OCI-LY1 (cell line): ENCODE measurements around the gene GALNT13.

ENCODE experiments used
- H2AFZ ChIP-seq: fragments of 200-600 bp; sonication (generic), shearing (Covaris generic); 2 replicates; pipeline ENCODE4 v1.6.0; 2014; ENCODE audit warnings: antibody characterized with exemption, mild to moderate bottlenecking, low read length
- H3F3A ChIP-seq: fragments of 200-600 bp; sonication (generic), shearing (Covaris generic); 2 replicates; pipeline ENCODE4 v1.6.0; 2014; ENCODE audit warnings: mild to moderate bottlenecking, antibody characterized with exemption, low read length, moderate library complexity; ENCODE audit not compliant: insufficient read depth
- H3K27ac ChIP-seq: fragments of 200-600 bp; sonication (generic); 2 replicates; pipeline ENCODE4 v1.5.1; 2014; ENCODE audit warnings: low read length, mixed run types, mild to moderate bottlenecking, low read depth; ENCODE audit not compliant: poor library complexity, severe bottlenecking
- H3K27me3 ChIP-seq: fragments of 200-600 bp; sonication (generic); 2 replicates; pipeline ENCODE4 v1.6.0; 2014; ENCODE audit warnings: antibody characterized with exemption, mild to moderate bottlenecking, low read length, moderate library complexity; ENCODE audit not compliant: insufficient read depth
- H3K36me3 ChIP-seq: fragments of 200-600 bp; sonication (generic); 2 replicates; pipeline ENCODE4 v1.6.1; 2014; ENCODE audit warnings: mild to moderate bottlenecking, antibody characterized with exemption, low read length, moderate library complexity, mixed read lengths; ENCODE audit not compliant: insufficient read depth
- H3K4me1 ChIP-seq: fragments of 200-600 bp; sonication (generic); 2 replicates; pipeline ENCODE4 v1.5.1; 2014; ENCODE audit warnings: mild to moderate bottlenecking, low read length, moderate library complexity; ENCODE audit not compliant: insufficient read depth, severe bottlenecking
- H3K4me2 ChIP-seq: fragments of 200-600 bp; sonication (generic), shearing (Covaris generic); 2 replicates; pipeline ENCODE4 v1.6.1; 2014; ENCODE audit warnings: low read length
- H3K4me3 ChIP-seq: fragments of 200-600 bp; sonication (generic); 2 replicates; pipeline ENCODE4 v1.5.1; 2014; ENCODE audit warnings: low read length, low read depth, mild to moderate bottlenecking, mixed read lengths; ENCODE audit not compliant: poor library complexity, severe bottlenecking
- H3K79me2 ChIP-seq: fragments of 200-600 bp; shearing (Covaris generic); 2 replicates; pipeline ENCODE4 v1.6.1; 2016; ENCODE audit warnings: mixed run types, low read length, mixed read lengths; ENCODE audit not compliant: insufficient read depth
- H3K9ac ChIP-seq: fragments of 200-600 bp; sonication (generic), shearing (Covaris generic); 2 replicates; pipeline ENCODE4 v1.6.1; 2014; ENCODE audit warnings: mild to moderate bottlenecking, low read length, mixed read lengths
- H3K9me2 ChIP-seq: fragments of 200-600 bp; sonication (generic), shearing (Covaris generic); 2 replicates; pipeline ENCODE4 v1.6.1; 2014; ENCODE audit warnings: low read depth, mild to moderate bottlenecking, low read length, mixed read lengths
- H3K9me3 ChIP-seq: fragments of 200-600 bp; shearing (Covaris generic); 2 replicates; pipeline ENCODE4 v1.6.1; 2014; ENCODE audit warnings: low read length, mixed read lengths
- H4K20me1 ChIP-seq: fragments of 200-600 bp; sonication (generic), shearing (Covaris generic); 2 replicates; pipeline ENCODE4 v1.6.0; 2016; ENCODE audit warnings: mild to moderate bottlenecking, low read length; ENCODE audit not compliant: insufficient read depth
- CTCF ChIP-seq: fragments of 200-600 bp; sonication (generic), shearing (Covaris generic); IDR thresholded peaks from 2 replicates; pipeline ENCODE4 v1.5.1; 2017; ENCODE audit warnings: mild to moderate bottlenecking, antibody characterized with exemption, low read length, moderate library complexity, mixed read lengths
- EZH2 ChIP-seq: fragments of 200-600 bp; sonication (generic), shearing (Covaris generic); IDR thresholded peaks from 2 replicates; pipeline ENCODE4 v1.8.0; 2017; ENCODE audit warnings: borderline replicate concordance, mixed run types, mild to moderate bottlenecking, antibody characterized with exemption, low read length, moderate library complexity, mixed read lengths

The GALNT13 gene

GRCh38 chr2:153972412-153972811, 100.7 kb downstream of the GALNT13 start:
- Histone ChIP-seq H3K4me3 (no peak overlapping the region), H4K20me1 (no peaks in the 10 kb centered on the region), H3K4me2 (no peak overlapping the region), H3K27me3 (no peaks in the 10 kb centered on the region), H3F3A (no peaks in the 10 kb centered on the region), H3K4me1 (no peaks in the 10 kb centered on the region), H3K79me2 (no peaks in the 10 kb centered on the region), H3K9me2 (no peaks in the 10 kb centered on the region), H2AFZ (no peak overlapping the region), H3K36me3 (no peaks in the 10 kb centered on the region), H3K27ac (no peak overlapping the region), H3K9me3 (no peaks in the 10 kb centered on the region), H3K9ac (no peak overlapping the region)
- TF ChIP-seq CTCF, result no peak
- TF ChIP-seq EZH2, result no peak

GRCh38 chr2:153986488-153987229, 114.9 kb downstream of the GALNT13 start:
- no peak overlapping the region for H3K27ac ChIP-seq
- no peaks in the 10 kb centered on the region for H3K36me3 ChIP-seq
- TF ChIP-seq EZH2 (no peak), CTCF (no peak)
- no peaks in the 10 kb centered on the region for H3K9me3 ChIP-seq
- H3K27me3 ChIP-seq, result no peaks in the 10 kb centered on the region
- H3K4me1 ChIP-seq, result no peaks in the 10 kb centered on the region
- no peak overlapping the region for H3K4me3 ChIP-seq
- H2AFZ ChIP-seq, result no peak overlapping the region
- no peaks in the 10 kb centered on the region for H4K20me1 ChIP-seq
- H3K79me2 ChIP-seq, result no peaks in the 10 kb centered on the region
- no peak overlapping the region for H3K4me2 ChIP-seq
- H3F3A ChIP-seq, result no peaks in the 10 kb centered on the region
- H3K9ac ChIP-seq, result no peak overlapping the region
- no peaks in the 10 kb centered on the region for H3K9me2 ChIP-seq

- no peak for TF ChIP-seq CTCF
- TF ChIP-seq EZH2, result no peak
- no peak overlapping the region for H2AFZ ChIP-seq
- no peaks in the 10 kb centered on the region for H3K4me1 ChIP-seq
- H3K4me3 ChIP-seq, result no peak overlapping the region
- H3K27me3 ChIP-seq, result no peaks in the 10 kb centered on the region
- H3K9me2 ChIP-seq, result no peaks in the 10 kb centered on the region
- no peak overlapping the region for H3K27ac ChIP-seq
- H3K4me2 ChIP-seq, result no peak overlapping the region
- no peak overlapping the region for H3K9ac ChIP-seq
- no peaks in the 10 kb centered on the region for H3F3A ChIP-seq
- H3K79me2 ChIP-seq, result no peaks in the 10 kb centered on the region
- no peaks in the 10 kb centered on the region for H3K9me3 ChIP-seq
- no peaks in the 10 kb centered on the region for H4K20me1 ChIP-seq
- no peaks in the 10 kb centered on the region for H3K36me3 ChIP-seq
These were observed 119.0 kb downstream of the GALNT13 start for GRCh38 chr2:153990771-153991170.
